Measurements from ENCODE around the gene PCDHA10.
"Not testable (repeated sequence)": the region's sequence is repeated elsewhere in the genome, so short reads cannot be mapped to it uniquely, and the experiment has no call there.

The PCDHA10 gene, protein sequence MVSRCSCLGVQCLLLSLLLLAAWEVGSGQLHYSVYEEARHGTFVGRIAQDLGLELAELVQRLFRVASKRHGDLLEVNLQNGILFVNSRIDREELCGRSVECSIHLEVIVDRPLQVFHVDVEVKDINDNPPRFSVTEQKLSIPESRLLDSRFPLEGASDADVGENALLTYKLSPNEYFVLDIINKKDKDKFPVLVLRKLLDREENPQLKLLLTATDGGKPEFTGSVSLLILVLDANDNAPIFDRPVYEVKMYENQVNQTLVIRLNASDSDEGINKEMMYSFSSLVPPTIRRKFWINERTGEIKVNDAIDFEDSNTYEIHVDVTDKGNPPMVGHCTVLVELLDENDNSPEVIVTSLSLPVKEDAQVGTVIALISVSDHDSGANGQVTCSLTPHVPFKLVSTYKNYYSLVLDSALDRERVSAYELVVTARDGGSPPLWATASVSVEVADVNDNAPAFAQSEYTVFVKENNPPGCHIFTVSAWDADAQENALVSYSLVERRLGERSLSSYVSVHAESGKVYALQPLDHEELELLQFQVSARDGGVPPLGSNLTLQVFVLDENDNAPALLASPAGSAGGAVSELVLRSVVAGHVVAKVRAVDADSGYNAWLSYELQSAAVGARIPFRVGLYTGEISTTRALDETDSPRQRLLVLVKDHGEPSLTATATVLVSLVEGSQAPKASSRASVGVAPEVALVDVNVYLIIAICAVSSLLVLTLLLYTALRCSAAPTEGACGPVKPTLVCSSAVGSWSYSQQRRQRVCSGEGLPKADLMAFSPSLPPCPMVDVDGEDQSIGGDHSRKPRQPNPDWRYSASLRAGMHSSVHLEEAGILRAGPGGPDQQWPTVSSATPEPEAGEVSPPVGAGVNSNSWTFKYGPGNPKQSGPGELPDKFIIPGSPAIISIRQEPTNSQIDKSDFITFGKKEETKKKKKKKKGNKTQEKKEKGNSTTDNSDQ

DNA sequence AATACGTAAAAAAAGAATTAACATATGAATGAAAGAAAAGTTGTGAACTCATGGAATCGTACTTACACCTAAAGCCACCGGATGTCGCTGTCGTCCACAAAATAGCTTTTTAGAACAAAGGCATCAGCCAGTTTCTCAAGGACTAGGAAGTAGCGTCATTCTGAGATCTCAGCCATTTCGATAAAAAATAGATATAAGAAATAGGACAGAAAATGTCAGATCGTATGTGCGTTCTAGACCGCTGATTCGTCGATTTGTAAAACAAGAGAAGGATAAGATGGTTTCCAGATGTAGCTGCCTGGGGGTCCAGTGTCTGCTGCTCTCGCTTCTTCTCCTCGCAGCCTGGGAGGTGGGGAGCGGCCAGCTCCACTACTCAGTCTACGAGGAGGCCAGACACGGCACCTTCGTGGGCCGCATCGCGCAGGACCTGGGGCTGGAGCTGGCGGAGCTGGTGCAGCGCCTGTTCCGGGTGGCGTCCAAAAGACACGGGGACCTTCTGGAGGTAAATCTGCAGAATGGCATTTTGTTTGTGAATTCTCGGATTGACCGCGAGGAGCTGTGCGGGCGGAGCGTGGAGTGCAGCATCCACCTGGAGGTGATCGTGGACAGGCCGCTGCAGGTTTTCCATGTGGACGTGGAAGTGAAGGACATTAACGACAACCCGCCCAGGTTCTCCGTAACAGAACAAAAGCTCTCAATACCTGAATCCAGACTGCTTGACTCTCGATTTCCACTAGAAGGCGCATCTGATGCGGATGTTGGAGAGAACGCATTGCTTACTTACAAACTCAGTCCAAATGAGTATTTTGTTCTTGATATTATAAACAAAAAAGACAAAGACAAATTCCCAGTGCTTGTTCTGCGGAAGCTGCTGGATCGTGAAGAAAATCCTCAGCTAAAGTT lies at the start of gene PCDHA10:
Gene PCDHA10, plus strand, starts transcription at position 126 of the 903 bp plus-strand sequence. Its CDS starts 152 bp downstream, at position 278.
- peak; percentile 26 for DNase-seq

DNA sequence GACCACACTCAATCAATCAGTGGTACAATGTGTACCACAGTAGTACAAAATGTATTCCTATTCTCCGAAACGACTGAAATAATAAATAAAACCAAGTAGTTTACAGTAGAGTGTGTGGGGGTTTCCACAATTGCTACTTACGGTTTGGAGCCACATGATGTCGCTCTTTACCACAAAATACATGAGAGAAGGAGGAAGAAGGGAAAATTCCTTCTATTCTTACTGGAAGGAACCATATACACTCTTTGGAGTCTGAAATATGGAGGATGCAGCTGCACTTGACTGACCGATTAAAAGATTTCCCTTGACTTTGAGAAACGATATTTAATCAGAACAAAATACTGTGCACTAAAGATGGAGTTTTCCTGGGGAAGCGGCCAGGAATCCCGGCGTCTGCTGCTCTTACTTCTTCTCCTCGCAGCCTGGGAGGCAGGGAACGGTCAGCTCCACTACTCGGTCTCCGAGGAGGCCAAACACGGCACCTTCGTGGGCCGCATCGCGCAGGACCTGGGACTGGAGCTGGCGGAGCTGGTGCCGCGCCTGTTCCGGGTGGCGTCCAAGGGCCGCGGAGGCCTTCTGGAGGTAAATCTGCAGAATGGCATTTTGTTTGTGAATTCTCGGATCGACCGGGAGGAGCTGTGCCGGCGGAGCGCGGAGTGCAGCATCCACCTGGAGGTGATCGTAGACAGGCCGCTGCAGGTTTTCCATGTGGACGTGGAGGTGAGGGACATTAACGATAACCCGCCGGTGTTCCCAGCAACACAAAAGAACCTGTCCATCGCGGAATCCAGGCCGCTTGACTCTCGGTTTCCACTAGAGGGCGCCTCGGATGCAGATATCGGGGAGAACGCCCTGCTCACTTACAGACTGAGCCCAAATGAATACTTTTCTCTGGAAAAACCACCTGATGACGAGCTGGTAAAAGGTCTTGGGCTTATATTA lies 48.6 kb upstream of the PCDHA10 start, which contains the start of gene PCDHA4:
Gene PCDHA4, plus strand, starts transcription at position 235 of the 942 bp plus-strand sequence.
- DNase-seq: no peak

DNA sequence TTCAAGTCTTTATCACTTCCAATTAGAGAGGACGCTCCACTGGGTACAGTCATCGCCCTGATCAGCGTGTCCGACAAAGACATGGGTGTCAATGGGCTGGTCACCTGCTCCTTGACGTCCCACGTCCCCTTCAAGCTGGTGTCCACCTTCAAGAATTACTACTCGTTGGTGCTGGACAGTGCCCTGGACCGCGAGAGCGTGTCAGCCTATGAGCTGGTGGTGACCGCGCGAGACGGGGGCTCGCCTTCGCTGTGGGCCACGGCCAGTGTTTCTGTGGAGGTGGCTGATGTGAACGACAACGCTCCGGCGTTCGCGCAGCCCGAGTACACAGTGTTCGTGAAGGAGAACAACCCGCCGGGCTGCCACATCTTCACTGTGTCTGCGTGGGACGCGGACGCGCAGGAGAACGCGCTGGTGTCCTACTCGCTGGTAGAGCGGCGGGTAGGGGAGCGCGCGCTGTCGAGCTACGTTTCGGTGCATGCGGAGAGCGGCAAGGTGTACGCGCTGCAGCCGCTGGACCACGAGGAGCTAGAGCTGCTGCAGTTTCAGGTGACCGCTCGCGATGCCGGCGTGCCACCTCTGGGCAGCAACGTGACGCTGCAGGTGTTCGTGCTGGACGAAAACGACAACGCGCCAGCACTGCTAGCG lies 47.3 kb upstream of the PCDHA10 start:
- not testable (repeated sequence) for DNase-seq

DNA sequence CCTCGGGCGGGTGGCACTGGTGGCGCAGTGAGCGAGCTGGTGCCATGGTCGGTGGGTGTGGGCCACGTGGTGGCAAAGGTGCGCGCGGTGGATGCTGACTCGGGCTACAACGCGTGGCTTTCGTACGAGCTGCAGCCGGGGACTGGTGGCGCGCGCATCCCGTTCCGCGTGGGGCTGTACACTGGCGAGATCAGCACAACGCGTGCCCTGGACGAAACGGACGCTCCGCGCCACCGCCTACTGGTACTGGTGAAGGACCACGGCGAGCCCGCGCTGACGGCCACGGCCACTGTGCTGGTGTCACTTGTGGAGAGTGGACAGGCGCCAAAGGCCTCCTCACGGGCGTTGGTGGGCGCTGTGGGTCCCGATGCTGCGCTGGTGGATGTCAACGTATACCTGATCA lies 46.8 kb upstream of the PCDHA10 start:
- DNase-seq: no peak

DNA sequence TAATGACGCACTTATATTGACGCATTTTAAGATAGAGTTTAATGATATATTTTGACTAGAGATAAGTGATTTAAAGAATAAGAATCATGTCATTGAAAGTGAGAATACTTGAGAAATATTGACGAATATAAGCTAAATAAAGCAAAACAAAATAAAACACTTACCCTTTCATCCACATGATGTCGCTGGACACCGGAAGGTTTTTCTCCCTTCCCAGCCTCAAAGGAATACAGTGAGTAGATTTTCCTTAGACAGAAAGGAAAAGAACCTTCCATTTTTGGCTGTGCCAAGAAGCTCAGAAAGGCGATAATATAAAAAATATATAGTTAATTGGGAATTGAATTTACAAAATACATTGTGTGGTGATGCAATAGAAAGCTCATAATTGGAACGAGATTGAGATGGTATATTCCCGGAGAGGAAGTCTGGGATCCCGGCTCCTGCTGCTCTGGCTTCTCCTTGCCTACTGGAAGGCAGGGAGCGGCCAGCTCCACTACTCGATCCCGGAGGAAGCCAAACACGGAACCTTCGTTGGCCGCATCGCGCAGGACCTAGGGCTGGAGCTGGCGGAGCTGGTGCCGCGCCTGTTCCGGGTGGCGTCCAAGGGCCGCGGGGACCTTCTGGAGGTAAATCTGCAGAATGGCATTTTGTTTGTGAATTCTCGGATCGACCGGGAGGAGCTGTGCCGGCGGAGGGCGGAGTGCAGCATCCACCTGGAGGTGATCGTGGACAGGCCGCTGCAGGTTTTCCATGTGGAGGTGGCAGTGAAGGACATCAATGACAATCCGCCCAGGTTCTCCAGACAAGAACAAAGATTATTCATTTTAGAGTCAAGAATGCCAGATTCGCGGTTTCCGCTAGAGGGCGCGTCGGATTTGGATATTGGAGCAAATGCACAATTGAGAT lies 34.1 kb upstream of the PCDHA10 start, which contains the start of gene PCDHA5:
Gene PCDHA5, plus strand, starts transcription at position 239 of the 906 bp plus-strand sequence.
- no peak for DNase-seq

- no peak for DNase-seq
Observed at GRCh38 chr5:140822281-140822629, 33.4 kb upstream of the PCDHA10 start.

GRCh38 chr5:140822969-140823368 lies 32.7 kb upstream of the PCDHA10 start:
- DNase-seq: not testable (repeated sequence)

- no peak for DNase-seq
Observed at GRCh38 chr5:140823475-140823874, 32.2 kb upstream of the PCDHA10 start.

GRCh38 chr5:140827704-140828361 lies 27.9 kb upstream of the PCDHA10 start, which contains the start of gene PCDHA6:
Gene PCDHA6 (plus strand): TSS chr5:140827960. CDS start chr5:140828092, 132 bp downstream.
- DNase-seq: no peak

DNA sequence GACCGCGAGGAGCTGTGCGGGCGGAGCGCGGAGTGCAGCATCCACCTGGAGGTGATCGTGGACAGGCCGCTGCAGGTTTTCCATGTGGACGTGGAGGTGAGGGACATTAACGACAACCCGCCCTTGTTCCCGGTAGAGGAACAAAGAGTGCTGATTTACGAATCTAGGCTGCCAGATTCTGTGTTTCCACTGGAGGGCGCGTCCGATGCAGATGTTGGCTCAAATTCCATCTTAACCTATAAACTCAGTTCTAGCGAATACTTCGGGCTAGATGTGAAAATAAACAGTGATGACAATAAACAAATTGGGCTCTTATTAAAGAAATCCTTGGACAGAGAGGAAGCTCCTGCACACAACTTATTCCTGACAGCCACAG lies 27.3 kb upstream of the PCDHA10 start:
- DNase-seq: no peak

DNA sequence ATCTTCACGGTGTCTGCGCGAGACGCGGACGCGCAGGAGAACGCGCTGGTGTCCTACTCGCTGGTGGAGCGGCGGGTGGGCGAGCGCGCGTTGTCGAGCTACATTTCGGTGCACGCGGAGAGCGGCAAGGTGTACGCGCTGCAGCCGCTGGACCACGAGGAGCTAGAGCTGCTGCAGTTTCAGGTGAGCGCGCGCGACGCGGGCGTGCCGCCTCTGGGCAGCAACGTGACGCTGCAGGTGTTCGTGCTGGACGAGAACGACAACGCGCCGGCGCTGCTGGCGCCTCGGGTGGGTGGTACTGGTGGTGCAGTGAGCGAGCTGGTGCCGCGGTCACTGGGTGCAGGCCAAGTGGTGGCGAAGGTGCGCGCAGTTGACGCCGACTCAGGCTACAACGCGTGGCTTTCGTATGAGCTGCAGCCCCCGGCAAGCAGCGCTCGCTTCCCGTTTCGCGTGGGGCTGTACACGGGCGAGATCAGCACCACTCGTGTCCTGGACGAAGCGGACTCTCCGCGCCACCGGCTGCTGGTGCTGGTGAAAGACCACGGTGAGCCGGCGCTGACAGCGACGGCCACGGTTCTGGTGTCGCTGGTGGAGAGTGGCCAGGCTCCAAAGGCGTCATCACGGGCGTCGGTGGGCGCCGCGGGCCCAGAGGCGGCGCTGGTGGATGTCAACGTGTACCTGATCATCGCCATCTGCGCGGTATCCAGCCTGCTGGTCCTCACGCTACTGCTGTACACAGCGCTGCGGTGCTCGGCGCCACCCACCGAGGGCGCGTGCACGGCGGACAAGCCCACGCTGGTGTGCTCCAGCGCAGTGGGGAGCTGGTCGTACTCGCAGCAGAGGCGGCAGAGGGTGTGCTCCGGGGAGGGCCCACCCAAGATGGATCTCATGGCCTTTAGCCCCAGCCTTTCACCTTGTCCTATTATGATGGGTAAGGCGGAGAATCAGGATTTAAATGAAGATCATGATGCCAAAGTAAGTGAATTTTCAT lies 25.9 kb upstream of the PCDHA10 start:
- DNase-seq: not testable (repeated sequence)

- DNase-seq: no peak
Observed at GRCh38 chr5:140833993-140834392, 21.7 kb upstream of the PCDHA10 start, which contains the start of gene PCDHA7. Gene PCDHA7 (plus strand): TSS chr5:140834269. CDS start chr5:140834384, 115 bp downstream.

GRCh38 chr5:140834439-140835008 lies 21.2 kb upstream of the PCDHA10 start:
- DNase-seq: not testable (repeated sequence)

- DNase-seq: no peak
Observed at GRCh38 chr5:140835622-140836510, 19.8 kb upstream of the PCDHA10 start.

GRCh38 chr5:140840978-140841962 lies 14.4 kb upstream of the PCDHA10 start, which contains the start of gene PCDHA8:
Gene PCDHA8 (plus strand): TSS chr5:140841187. CDS start chr5:140841322, 135 bp downstream.
- DNase-seq: no peak
